ENCODE measurements around the gene CA11. TPM values are rescaled to one million over a fixed set of nuclear protein-coding genes. Genes with fewer than 3 reads are reported as not detected.

CA11 gene
- total and polyA plus RNA-seq, 2 experiments from 2014 or later: 8.8 to 29.7 TPM

- Histone ChIP-seq H3K36me3 (ENCODE audit: insufficient read depth) (peaks cover 32% of the 10 kb centered on the region), H3K9me2 (ENCODE audit: insufficient read depth) (no peaks in the 10 kb centered on the region), H3F3A (replicated peaks; ENCODE audit: low read depth) (peaks cover 52% of the 10 kb centered on the region), H3K27ac (ENCODE audit: low read depth) (peak overlapping the region; percentile 99), H3K4me3 (peak overlapping the region; percentile 97), H3K79me2 (replicated peaks; ENCODE audit: insufficient read depth) (peaks cover 40% of the 10 kb centered on the region), H3K27me3 (ENCODE audit: insufficient read depth) (no peaks in the 10 kb centered on the region), H4K20me1 (replicated peaks; ENCODE audit: insufficient read depth) (peaks cover 21% of the 10 kb centered on the region), H3K4me1 (ENCODE audit: insufficient read depth) (peaks cover 39% of the 10 kb centered on the region), H2AFZ (no peak overlapping the region), H3K4me2 (peak overlapping the region; percentile 99)
- peaks cover 42% of the 10 kb centered on the region for H3K27me3 Mint-ChIP-seq (ENCODE audit: insufficient read depth, low read depth, poor library complexity)
- H3K27ac Mint-ChIP-seq: peak overlapping the region; percentile 98
- peaks cover 53% of the 10 kb centered on the region for H3K36me3 Mint-ChIP-seq (ENCODE audit: low read depth)
- ATAC-seq (no peak), DNase-seq (ENCODE audit: low spot score) (no peak)
- H3K4me1 Mint-ChIP-seq: peaks cover 50% of the 10 kb centered on the region
- H3K4me3 Mint-ChIP-seq: peak overlapping the region; percentile 93
- TF ChIP-seq JUNB (IDR thresholded peaks at IDR 0.05; ENCODE audit: unreplicated experiment) (no peak), CTCF (conservative IDR thresholded peaks at IDR 0.05; ENCODE audit: low read depth in 2 of 2) (no peak), EZH2phosphoT487 (IDR thresholded peaks at IDR 0.05; ENCODE audit: unreplicated experiment) (no peak), ZNF114 (CRISPR knock-in tag; IDR thresholded peaks at IDR 0.05) (no peak), ZNF331 (CRISPR knock-in tag; IDR thresholded peaks at IDR 0.05; ENCODE audit: low read depth) (no peak), NANOG (IDR thresholded peaks at IDR 0.05; ENCODE audit: borderline replicate concordance) (no peak), CREB1 (CRISPR knock-in tag; IDR thresholded peaks at IDR 0.05; ENCODE audit: low read depth) (no peak), REST (IDR thresholded peaks at IDR 0.05; ENCODE audit: unreplicated experiment) (no peak), POLR2AphosphoS5 (IDR thresholded peaks at IDR 0.05; ENCODE audit: low read depth) (no peak), STAT1 (IDR thresholded peaks at IDR 0.05; ENCODE audit: unreplicated experiment) (no peak), EZH2 (IDR thresholded peaks at IDR 0.05; ENCODE audit: low read depth, unreplicated experiment) (no peak)
- TF ChIP-seq, protein P1, sequence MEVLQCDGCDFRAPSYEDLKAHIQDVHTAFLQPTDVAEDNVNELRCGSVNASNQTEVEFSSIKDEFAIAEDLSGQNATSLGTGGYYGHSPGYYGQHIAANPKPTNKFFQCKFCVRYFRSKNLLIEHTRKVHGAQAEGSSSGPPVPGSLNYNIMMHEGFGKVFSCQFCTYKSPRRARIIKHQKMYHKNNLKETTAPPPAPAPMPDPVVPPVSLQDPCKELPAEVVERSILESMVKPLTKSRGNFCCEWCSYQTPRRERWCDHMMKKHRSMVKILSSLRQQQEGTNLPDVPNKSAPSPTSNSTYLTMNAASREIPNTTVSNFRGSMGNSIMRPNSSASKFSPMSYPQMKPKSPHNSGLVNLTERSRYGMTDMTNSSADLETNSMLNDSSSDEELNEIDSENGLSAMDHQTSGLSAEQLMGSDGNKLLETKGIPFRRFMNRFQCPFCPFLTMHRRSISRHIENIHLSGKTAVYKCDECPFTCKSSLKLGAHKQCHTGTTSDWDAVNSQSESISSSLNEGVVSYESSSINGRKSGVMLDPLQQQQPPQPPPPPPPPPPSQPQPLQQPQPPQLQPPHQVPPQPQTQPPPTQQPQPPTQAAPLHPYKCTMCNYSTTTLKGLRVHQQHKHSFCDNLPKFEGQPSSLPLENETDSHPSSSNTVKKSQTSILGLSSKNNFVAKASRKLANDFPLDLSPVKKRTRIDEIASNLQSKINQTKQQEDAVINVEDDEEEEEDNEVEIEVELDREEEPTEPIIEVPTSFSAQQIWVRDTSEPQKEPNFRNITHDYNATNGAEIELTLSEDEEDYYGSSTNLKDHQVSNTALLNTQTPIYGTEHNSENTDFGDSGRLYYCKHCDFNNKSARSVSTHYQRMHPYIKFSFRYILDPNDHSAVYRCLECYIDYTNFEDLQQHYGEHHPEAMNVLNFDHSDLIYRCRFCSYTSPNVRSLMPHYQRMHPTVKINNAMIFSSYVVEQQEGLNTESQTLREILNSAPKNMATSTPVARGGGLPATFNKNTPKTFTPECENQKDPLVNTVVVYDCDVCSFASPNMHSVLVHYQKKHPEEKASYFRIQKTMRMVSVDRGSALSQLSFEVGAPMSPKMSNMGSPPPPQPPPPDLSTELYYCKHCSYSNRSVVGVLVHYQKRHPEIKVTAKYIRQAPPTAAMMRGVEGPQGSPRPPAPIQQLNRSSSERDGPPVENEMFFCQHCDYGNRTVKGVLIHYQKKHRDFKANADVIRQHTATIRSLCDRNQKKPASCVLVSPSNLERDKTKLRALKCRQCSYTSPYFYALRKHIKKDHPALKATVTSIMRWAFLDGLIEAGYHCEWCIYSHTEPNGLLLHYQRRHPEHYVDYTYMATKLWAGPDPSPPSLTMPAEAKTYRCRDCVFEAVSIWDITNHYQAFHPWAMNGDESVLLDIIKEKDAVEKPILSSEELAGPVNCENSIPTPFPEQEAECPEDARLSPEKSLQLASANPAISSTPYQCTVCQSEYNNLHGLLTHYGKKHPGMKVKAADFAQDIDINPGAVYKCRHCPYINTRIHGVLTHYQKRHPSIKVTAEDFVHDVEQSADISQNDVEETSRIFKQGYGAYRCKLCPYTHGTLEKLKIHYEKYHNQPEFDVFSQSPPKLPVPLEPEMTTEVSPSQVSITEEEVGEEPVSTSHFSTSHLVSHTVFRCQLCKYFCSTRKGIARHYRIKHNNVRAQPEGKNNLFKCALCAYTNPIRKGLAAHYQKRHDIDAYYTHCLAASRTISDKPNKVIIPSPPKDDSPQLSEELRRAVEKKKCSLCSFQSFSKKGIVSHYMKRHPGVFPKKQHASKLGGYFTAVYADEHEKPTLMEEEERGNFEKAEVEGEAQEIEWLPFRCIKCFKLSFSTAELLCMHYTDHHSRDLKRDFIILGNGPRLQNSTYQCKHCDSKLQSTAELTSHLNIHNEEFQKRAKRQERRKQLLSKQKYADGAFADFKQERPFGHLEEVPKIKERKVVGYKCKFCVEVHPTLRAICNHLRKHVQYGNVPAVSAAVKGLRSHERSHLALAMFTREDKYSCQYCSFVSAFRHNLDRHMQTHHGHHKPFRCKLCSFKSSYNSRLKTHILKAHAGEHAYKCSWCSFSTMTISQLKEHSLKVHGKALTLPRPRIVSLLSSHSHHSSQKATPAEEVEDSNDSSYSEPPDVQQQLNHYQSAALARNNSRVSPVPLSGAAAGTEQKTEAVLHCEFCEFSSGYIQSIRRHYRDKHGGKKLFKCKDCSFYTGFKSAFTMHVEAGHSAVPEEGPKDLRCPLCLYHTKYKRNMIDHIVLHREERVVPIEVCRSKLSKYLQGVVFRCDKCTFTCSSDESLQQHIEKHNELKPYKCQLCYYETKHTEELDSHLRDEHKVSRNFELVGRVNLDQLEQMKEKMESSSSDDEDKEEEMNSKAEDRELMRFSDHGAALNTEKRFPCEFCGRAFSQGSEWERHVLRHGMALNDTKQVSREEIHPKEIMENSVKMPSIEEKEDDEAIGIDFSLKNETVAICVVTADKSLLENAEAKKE (CRISPR knock-in tag; IDR thresholded peaks at IDR 0.05): no peak
- TF ChIP-seq, protein P2, sequence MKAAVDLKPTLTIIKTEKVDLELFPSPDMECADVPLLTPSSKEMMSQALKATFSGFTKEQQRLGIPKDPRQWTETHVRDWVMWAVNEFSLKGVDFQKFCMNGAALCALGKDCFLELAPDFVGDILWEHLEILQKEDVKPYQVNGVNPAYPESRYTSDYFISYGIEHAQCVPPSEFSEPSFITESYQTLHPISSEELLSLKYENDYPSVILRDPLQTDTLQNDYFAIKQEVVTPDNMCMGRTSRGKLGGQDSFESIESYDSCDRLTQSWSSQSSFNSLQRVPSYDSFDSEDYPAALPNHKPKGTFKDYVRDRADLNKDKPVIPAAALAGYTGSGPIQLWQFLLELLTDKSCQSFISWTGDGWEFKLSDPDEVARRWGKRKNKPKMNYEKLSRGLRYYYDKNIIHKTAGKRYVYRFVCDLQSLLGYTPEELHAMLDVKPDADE (IDR thresholded peaks at IDR 0.05): no peak
- no peaks in the 10 kb centered on the region; the same call in 1 of the 3 replicates for H3K9me3 Mint-ChIP-seq
Observed at GRCh38 chr19:48616491-48617056, 29.4 kb downstream of the CA11 start.

All from GM23338 (cell line).